HCT116 (cell line): Measurements from ENCODE around the gene ITGBL1. TPM values are rescaled to one million over a fixed set of nuclear protein-coding genes. Genes with fewer than 3 reads are reported as not detected.

Experiments
- ATAC-seq: fragments of 200-7000 bp; cut with Tn5 transposase; 2 replicates; pipeline ENCODE4 v1.9.1; 2020; ENCODE audit warnings: mild to moderate bottlenecking, moderate library complexity
- BruUV-seq: library from RNA; stranded (reverse); fragments of 400-500 nt; replicated peaks from 2 replicates; lab custom pipeline; 2021; lab: Mats Ljungman, UMichigan
- CTCF ChIA-PET: fragments of 300-600 bp; sonication (Branson Sonifier 250); formaldehyde crosslinking; loops from one replicate; lab custom pipeline; 2021; ENCODE audit warnings: antibody characterized with exemption; lab: Charles Lee
- POLR2A ChIA-PET: fragments of 300-600, 350-600 bp; sonication (Branson Sonifier 250); formaldehyde crosslinking; loops from one replicate; lab custom pipeline; 2021; ENCODE audit warnings: antibody characterized with exemption; lab: Charles Lee
- RAD21 ChIA-PET, 2 experiments: fragments of 300-600 bp; sonication (Branson Sonifier 250); formaldehyde crosslinking; loops; one replicate each; lab custom pipeline; 2023; ENCODE audit warnings: low total read pairs in 2 of 2; ENCODE audit not compliant: uncharacterized antibody in 2 of 2, unreplicated experiment in 2 of 2, low non-redundant PET in 1 of 2; lab: Charles Lee
- DNase-seq: peaks from one replicate; pipeline ENCODE4 v3.0.0-alpha.2; 2010; ENCODE audit warnings: low read depth, low spot score
- H2AFZ ChIP-seq: fragments of 200-600 bp; shearing (Covaris generic), sonication (generic); 2 replicates; pipeline ENCODE4 v1.6.1; 2017; ENCODE audit warnings: low read depth, mixed run types, mixed read lengths, antibody characterized with exemption, low read length; ENCODE audit not compliant: poor library complexity, severe bottlenecking
- H3K27ac ChIP-seq: 2 replicates; pipeline ENCODE4 v1.5.1; 2012; ENCODE audit warnings: low read depth, low read length
- H3K27me3 ChIP-seq: fragments of 200-600 bp; sonication (generic); 2 replicates; pipeline ENCODE4 v1.6.1; 2016; ENCODE audit warnings: mixed run types, low read length, mixed read lengths; ENCODE audit not compliant: insufficient read depth
- H3K36me3 ChIP-seq, 2 experiments: fragments of 200-500 bp in 1 of 2; fragments of 200-600 bp in 1 of 2; sonication (Bioruptor generic) in 1 of 2; sonication (generic) in 1 of 2; 2 replicates each; pipeline versions ENCODE4 v1.5.1 to v1.6.1; 2014 to 2016; ENCODE audit warnings: low read length in 2 of 2, inconsistent platforms in 1 of 2, mixed read lengths in 1 of 2, mixed run types in 1 of 2; ENCODE audit not compliant: insufficient read depth in 2 of 2, control insufficient read depth in 1 of 2
- H3K4me1 ChIP-seq, 2 experiments: fragments of 200-600 bp in 1 of 2; sonication (generic) in 1 of 2; 2 replicates each; pipeline versions ENCODE4 v1.5.1 to v1.6.1; 2012 to 2017; ENCODE audit warnings: low read length in 2 of 2, inconsistent platforms in 1 of 2, mild to moderate bottlenecking in 1 of 2, mixed read lengths in 1 of 2, mixed run types in 1 of 2, moderate library complexity in 1 of 2; ENCODE audit not compliant: insufficient read depth in 2 of 2, control insufficient read depth in 1 of 2
- H3K4me2 ChIP-seq: fragments of 200-600 bp; sonication (generic); 2 replicates; pipeline ENCODE4 v1.6.1; 2017; ENCODE audit warnings: mixed run types, low read length, mixed read lengths
- H3K4me3 ChIP-seq, 2 experiments: fragments of 200-600 bp in 1 of 2; sonication (generic) in 1 of 2; replicated peaks in 1 of 2; 2 replicates each; pipeline ENCODE4 v1.5.1; 2011 to 2016; ENCODE audit warnings: low read length in 2 of 2, control low read depth in 1 of 2, low read depth in 1 of 2, mild to moderate bottlenecking in 1 of 2, mixed read lengths in 1 of 2, mixed run types in 1 of 2
- H3K79me2 ChIP-seq: fragments of 200-600 bp; sonication (generic); 2 replicates; pipeline ENCODE4 v1.6.1; 2017; ENCODE audit warnings: mild to moderate bottlenecking, mixed run types, low read length, moderate library complexity, mixed read lengths; ENCODE audit not compliant: insufficient read depth
- H3K9ac ChIP-seq: fragments of 200-600 bp; sonication (generic); 2 replicates; pipeline ENCODE4 v1.6.1; 2016; ENCODE audit warnings: low read length, mixed read lengths
- H3K9me2 ChIP-seq: fragments of 200-600 bp; sonication (generic), shearing (Covaris generic); 2 replicates; pipeline ENCODE4 v1.6.1; 2017; ENCODE audit warnings: mixed run types, mild to moderate bottlenecking, moderate library complexity; ENCODE audit not compliant: insufficient read depth
- H3K9me3 ChIP-seq, 2 experiments: fragments of 200-500 bp in 1 of 2; fragments of 200-600 bp in 1 of 2; sonication (Bioruptor generic) in 1 of 2; sonication (generic) in 1 of 2; 2 replicates each; pipeline ENCODE4 v1.6.1; 2014 to 2017; ENCODE audit warnings: low read length in 2 of 2, mixed read lengths in 2 of 2, inconsistent platforms in 1 of 2, low read depth in 1 of 2, mild to moderate bottlenecking in 1 of 2, mixed run types in 1 of 2, moderate library complexity in 1 of 2; ENCODE audit not compliant: control insufficient read depth in 1 of 2, insufficient read depth in 1 of 2
- H4K20me1 ChIP-seq: fragments of 200-600 bp; sonication (generic), shearing (Covaris generic); 2 replicates; pipeline ENCODE4 v1.6.1; 2017; ENCODE audit warnings: mixed run types, mild to moderate bottlenecking, moderate library complexity; ENCODE audit not compliant: insufficient read depth
- POLR2A ChIP-seq: IDR thresholded peaks from 2 replicates; pipeline ENCODE4 v1.7.0; 2011; ENCODE audit warnings: borderline replicate concordance; ENCODE audit not compliant: insufficient read depth, insufficient read length; ENCODE audit errors: extremely low read depth
- SRF ChIP-seq: IDR thresholded peaks from 2 replicates; pipeline ENCODE4 v1.6.1; 2012; ENCODE audit warnings: low read depth
- TCF7L2 ChIP-seq: IDR thresholded peaks from 2 replicates; pipeline ENCODE4 v1.7.0; 2011; ENCODE audit warnings: borderline replicate concordance, inconsistent platforms; ENCODE audit not compliant: insufficient read depth, insufficient read length; ENCODE audit errors: extremely low read depth
- intact Hi-C: fragments of 100-400 bp; cut with micrococcal nuclease; formaldehyde crosslinking; loops from 2 replicates; pipeline ENCODE4 v1.10.0; 2022
- total RNA-seq: library from RNA; stranded (reverse); gene quantifications from one replicate; pipeline ENCODE4 v1.2.1, GENCODE V29; 2021; ENCODE audit not compliant: unreplicated experiment
- TF ChIP-seq, protein P1 (sequence below): IDR thresholded peaks from 2 replicates; pipeline ENCODE4 v1.6.1; 2011; ENCODE audit warnings: mild to moderate bottlenecking, low read length, moderate library complexity; ENCODE audit not compliant: insufficient replicate concordance; ENCODE audit errors: extremely low read depth
- TF ChIP-seq, protein P2 (sequence below), 3 experiments: fragments of 200-600 bp in 1 of 3; sonication (generic) in 1 of 3; IDR thresholded peaks in 2 of 3; conservative IDR thresholded peaks in 1 of 3; 2 replicates each; pipeline ENCODE4 v1.5.1; 2012 to 2017; ENCODE audit warnings: low read depth in 2 of 3, low read length in 2 of 3, antibody characterized with exemption in 1 of 3, borderline replicate concordance in 1 of 3, control low read depth in 1 of 3, mild to moderate bottlenecking in 1 of 3, mixed read lengths in 1 of 3, mixed run types in 1 of 3, moderate library complexity in 1 of 3; ENCODE audit not compliant: insufficient read depth in 1 of 3

The ITGBL1 gene
- total RNA-seq, 1 experiment from 2014 or later, result 0.66 TPM

GRCh38 chr13:101647760-101648159, 195.3 kb downstream of the ITGBL1 start:
- TF ChIP-seq SRF (no peak), POLR2A (no peak), TCF7L2 (no peak)
- TF ChIP-seq, protein P1, sequence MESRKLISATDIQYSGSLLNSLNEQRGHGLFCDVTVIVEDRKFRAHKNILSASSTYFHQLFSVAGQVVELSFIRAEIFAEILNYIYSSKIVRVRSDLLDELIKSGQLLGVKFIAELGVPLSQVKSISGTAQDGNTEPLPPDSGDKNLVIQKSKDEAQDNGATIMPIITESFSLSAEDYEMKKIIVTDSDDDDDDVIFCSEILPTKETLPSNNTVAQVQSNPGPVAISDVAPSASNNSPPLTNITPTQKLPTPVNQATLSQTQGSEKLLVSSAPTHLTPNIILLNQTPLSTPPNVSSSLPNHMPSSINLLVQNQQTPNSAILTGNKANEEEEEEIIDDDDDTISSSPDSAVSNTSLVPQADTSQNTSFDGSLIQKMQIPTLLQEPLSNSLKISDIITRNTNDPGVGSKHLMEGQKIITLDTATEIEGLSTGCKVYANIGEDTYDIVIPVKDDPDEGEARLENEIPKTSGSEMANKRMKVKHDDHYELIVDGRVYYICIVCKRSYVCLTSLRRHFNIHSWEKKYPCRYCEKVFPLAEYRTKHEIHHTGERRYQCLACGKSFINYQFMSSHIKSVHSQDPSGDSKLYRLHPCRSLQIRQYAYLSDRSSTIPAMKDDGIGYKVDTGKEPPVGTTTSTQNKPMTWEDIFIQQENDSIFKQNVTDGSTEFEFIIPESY, result no peak
- TF ChIP-seq, protein P2, sequence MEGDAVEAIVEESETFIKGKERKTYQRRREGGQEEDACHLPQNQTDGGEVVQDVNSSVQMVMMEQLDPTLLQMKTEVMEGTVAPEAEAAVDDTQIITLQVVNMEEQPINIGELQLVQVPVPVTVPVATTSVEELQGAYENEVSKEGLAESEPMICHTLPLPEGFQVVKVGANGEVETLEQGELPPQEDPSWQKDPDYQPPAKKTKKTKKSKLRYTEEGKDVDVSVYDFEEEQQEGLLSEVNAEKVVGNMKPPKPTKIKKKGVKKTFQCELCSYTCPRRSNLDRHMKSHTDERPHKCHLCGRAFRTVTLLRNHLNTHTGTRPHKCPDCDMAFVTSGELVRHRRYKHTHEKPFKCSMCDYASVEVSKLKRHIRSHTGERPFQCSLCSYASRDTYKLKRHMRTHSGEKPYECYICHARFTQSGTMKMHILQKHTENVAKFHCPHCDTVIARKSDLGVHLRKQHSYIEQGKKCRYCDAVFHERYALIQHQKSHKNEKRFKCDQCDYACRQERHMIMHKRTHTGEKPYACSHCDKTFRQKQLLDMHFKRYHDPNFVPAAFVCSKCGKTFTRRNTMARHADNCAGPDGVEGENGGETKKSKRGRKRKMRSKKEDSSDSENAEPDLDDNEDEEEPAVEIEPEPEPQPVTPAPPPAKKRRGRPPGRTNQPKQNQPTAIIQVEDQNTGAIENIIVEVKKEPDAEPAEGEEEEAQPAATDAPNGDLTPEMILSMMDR (IDR thresholded peaks at IDR 0.05 in 2 of 3, conservative IDR thresholded peaks at IDR 0.05 in 1 of 3; ENCODE audit: borderline replicate concordance in 1 of 3, insufficient read depth in 1 of 3, low read depth in 2 of 3, low read length in 2 of 3), result no peak
- Histone ChIP-seq H3K9me2 (no peaks in the 10 kb centered on the region), H3K9me3 (peaks cover 0 to 3% of the 10 kb centered on the region in 2 experiments; a peak in 1 of 4 replicates), H3K4me1 (no peaks in the 10 kb centered on the region), H3K36me3 (no peaks in the 10 kb centered on the region), H2AFZ (no peak overlapping the region), H3K27ac (no peak overlapping the region), H3K27me3 (no peaks in the 10 kb centered on the region), H4K20me1 (no peaks in the 10 kb centered on the region), H3K79me2 (no peaks in the 10 kb centered on the region), H3K9ac (no peak overlapping the region), H3K4me2 (no peak overlapping the region), H3K4me3 (no peak overlapping the region)
- RAD21 ChIA-PET, result no interaction called here
- no peak for ATAC-seq
- DNase-seq, result no peak
- BruUV-seq, result no TSS peak
- POLR2A ChIA-PET, result no interaction called here
- CTCF ChIA-PET, result no interaction called here
- intact Hi-C loops, result no loop called here
